ENCODE results near the gene GGNBP2. TPM values are rescaled to one million over a fixed set of nuclear protein-coding genes. Genes with fewer than 3 reads are reported as not detected.

Gene GGNBP2
- total RNA-seq, 6 experiments from 2014 or later, result 53.1 to 62.8 (median 54.2) TPM

GRCh38 chr17:36629970-36630502 lies 85.3 kb downstream of the GGNBP2 start:
- no peak overlapping the region for H3K4me3 Mint-ChIP-seq
- DNase-seq, result no peak
- TF ChIP-seq CTCF (IDR thresholded peaks at IDR 0.05), result no peak
- no peaks in the 10 kb centered on the region for H3K9me3 Mint-ChIP-seq
- H3K36me3 Mint-ChIP-seq (ENCODE audit: low read depth), result no peaks in the 10 kb centered on the region
- no peak overlapping the region for H3K27ac Mint-ChIP-seq
- peaks cover 26% of the 10 kb centered on the region for H3K27me3 Mint-ChIP-seq (ENCODE audit: insufficient read depth)
- no peaks in the 10 kb centered on the region for H3K4me1 Mint-ChIP-seq (ENCODE audit: low read depth)

GRCh38 chr17:36631022-36631421 lies 86.3 kb downstream of the GGNBP2 start:
- Mint-ChIP-seq H3K36me3 (ENCODE audit: low read depth) (no peaks in the 10 kb centered on the region), H3K27ac (no peak overlapping the region), H3K9me3 (no peaks in the 10 kb centered on the region), H3K27me3 (ENCODE audit: insufficient read depth) (peaks cover 27% of the 10 kb centered on the region), H3K4me3 (no peak overlapping the region), H3K4me1 (ENCODE audit: low read depth) (no peaks in the 10 kb centered on the region)
- no peak for TF ChIP-seq CTCF (IDR thresholded peaks at IDR 0.05)
- DNase-seq, result no peak

GRCh38 chr17:36632916-36633771 lies 88.4 kb downstream of the GGNBP2 start:
- H3K36me3 Mint-ChIP-seq (ENCODE audit: low read depth), result no peaks in the 10 kb centered on the region
- H3K4me1 Mint-ChIP-seq (ENCODE audit: low read depth), result no peaks in the 10 kb centered on the region
- H3K27me3 Mint-ChIP-seq (ENCODE audit: insufficient read depth), result peaks cover 42% of the 10 kb centered on the region
- no peak for TF ChIP-seq CTCF (IDR thresholded peaks at IDR 0.05)
- H3K4me3 Mint-ChIP-seq, result no peak overlapping the region
- no peaks in the 10 kb centered on the region for H3K9me3 Mint-ChIP-seq
- H3K27ac Mint-ChIP-seq, result no peak overlapping the region
- no peak for DNase-seq

Other genes with a start within 250 kb of the GGNBP2 start
- not detected for gene TBC1D3G, start 221.0 kb upstream of the GGNBP2 start, total RNA-seq (2021; fragmentation: NEBNext Ultra II Directional; extraction: Animal tissue kit (Norgen Biotek cat#: 25700))
- gene TBC1D3H, start 156.5 kb upstream of the GGNBP2 start, total RNA-seq (2021; fragmentation: NEBNext Ultra II Directional; extraction: Animal tissue kit (Norgen Biotek cat#: 25700)), result not detected
- 10 to 100 TPM; 26.7 to 32.2 (median 29.6) TPM for gene ZNHIT3, start 58.2 kb upstream of the GGNBP2 start, total RNA-seq (2021; fragmentation: NEBNext Ultra II Directional; extraction: Animal tissue kit (Norgen Biotek cat#: 25700))
- gene MYO19, start 10.1 kb upstream of the GGNBP2 start, total RNA-seq (2021; fragmentation: NEBNext Ultra II Directional; extraction: Animal tissue kit (Norgen Biotek cat#: 25700)), result 10 to 100 TPM; 32.4 to 45.9 (median 38.4) TPM
- 10 to 100 TPM; 12.0 to 15.1 (median 12.5) TPM for gene PIGW, start 9.9 kb upstream of the GGNBP2 start, total RNA-seq (2021; fragmentation: NEBNext Ultra II Directional; extraction: Animal tissue kit (Norgen Biotek cat#: 25700))
- 10 to 100 TPM in 4 of 6 experiments, 1 to 10 TPM in 2; 8.4 to 11.3 (median 10.6) TPM for gene DHRS11, start 47.0 kb downstream of the GGNBP2 start, total RNA-seq (2021; fragmentation: NEBNext Ultra II Directional; extraction: Animal tissue kit (Norgen Biotek cat#: 25700))
- gene MRM1, start 56.7 kb downstream of the GGNBP2 start, total RNA-seq (2021; fragmentation: NEBNext Ultra II Directional; extraction: Animal tissue kit (Norgen Biotek cat#: 25700)), result 10 to 100 TPM in 1 of 6 experiments, 1 to 10 TPM in 5; 7.3 to 11.4 (median 7.9) TPM

Data from HFFc6 (cell line).